Measurements from ENCODE around the gene PAK6.

GRCh38 chr15:40282147-40282868 lies 43.4 kb downstream of the PAK6 start:
- TF ChIP-seq CTCF (conservative IDR thresholded peaks at IDR 0.05; ENCODE audit: low read depth in 2 of 2), result peak; percentile 50 to 54
- no peak for TF ChIP-seq ETS1 (IDR thresholded peaks at IDR 0.05)
- TF ChIP-seq JUNB (IDR thresholded peaks at IDR 0.05; ENCODE audit: unreplicated experiment), result no peak
- no peak for TF ChIP-seq CREB1 (CRISPR knock-in tag; IDR thresholded peaks at IDR 0.05; ENCODE audit: low read depth)
- TF ChIP-seq REST (IDR thresholded peaks at IDR 0.05; ENCODE audit: unreplicated experiment), result no peak

Data from GM23338 (cell line).